ENCODE measurements around the gene KIF6. TPM values are rescaled to one million over a fixed set of nuclear protein-coding genes. Genes with fewer than 3 reads are reported as not detected.

The KIF6 gene
- total RNA-seq, 1 donor from 2014 or later, result 2.0 TPM

DNA sequence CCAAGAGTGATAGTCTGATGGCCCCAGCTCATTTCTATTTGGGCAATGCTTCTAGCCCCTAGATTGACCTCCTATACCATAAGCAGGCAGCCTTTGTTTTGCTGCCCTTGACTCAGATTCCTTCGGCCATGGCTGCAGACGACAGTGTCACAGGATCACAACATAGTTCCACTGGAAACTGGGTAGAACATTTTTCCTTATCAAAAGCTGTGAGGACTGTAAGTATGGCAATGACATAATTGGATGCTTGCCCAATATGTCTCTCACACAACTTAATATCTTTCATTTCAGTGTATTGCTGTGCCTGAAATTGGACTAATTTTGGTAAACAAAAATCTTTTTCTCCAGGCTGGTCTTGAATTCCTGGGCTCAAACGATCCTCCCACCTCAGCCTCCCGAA, 22.9 kb downstream of the KIF6 start:
- Histone ChIP-seq H3K9ac (ENCODE audit: low read length) (no peak overlapping the region), H3K79me2 (ENCODE audit: insufficient read depth, low read length) (no peaks in the 10 kb centered on the region), H3K27me3 (ENCODE audit: insufficient read depth, low read length) (no peaks in the 10 kb centered on the region), H3K27ac (ENCODE audit: low read depth, low read length) (no peak overlapping the region), H3K4me1 (ENCODE audit: insufficient read depth, low read length) (no peaks in the 10 kb centered on the region), H3K4me3 (ENCODE audit: insufficient read depth, low read depth, low read length) (no peak overlapping the region), H3K4me2 (ENCODE audit: low read length) (no peak overlapping the region), H4K20me1 (ENCODE audit: insufficient read depth, low read length) (no peaks in the 10 kb centered on the region), H3K9me3 (ENCODE audit: insufficient read depth, low read depth, low read length) (no peaks in the 10 kb centered on the region), H2AFZ (ENCODE audit: low read depth, low read length) (no peak overlapping the region), H3K36me3 (ENCODE audit: insufficient read depth, low read length) (no peaks in the 10 kb centered on the region)
- H3K4me1 Mint-ChIP-seq (ENCODE audit: low read depth, unreplicated experiment), result peaks cover 5% of the 10 kb centered on the region
- peaks cover 2% of the 10 kb centered on the region for H3K27me3 Mint-ChIP-seq (ENCODE audit: low read depth, unreplicated experiment)
- H3K27ac Mint-ChIP-seq (ENCODE audit: unreplicated experiment), result no peak overlapping the region
- no peaks in the 10 kb centered on the region for H3K9me3 Mint-ChIP-seq (ENCODE audit: unreplicated experiment)
- no peaks in the 10 kb centered on the region for H3K36me3 Mint-ChIP-seq (ENCODE audit: low read depth, unreplicated experiment)
- DNase-seq (ENCODE audit: low read depth) (no peak), FAIRE-seq (no peak)
- TF ChIP-seq CTCF (IDR thresholded peaks at IDR 0.05; ENCODE audit: insufficient read depth, low read depth, low read length) (no peak), EZH2 (IDR thresholded peaks at IDR 0.05; ENCODE audit: insufficient read depth, low read length) (no peak)
- no peak overlapping the region for H3K4me3 Mint-ChIP-seq (ENCODE audit: unreplicated experiment)

GRCh38 chr6:39700362-39700761, 24.8 kb downstream of the KIF6 start:
- H3K4me2 ChIP-seq (ENCODE audit: low read length), result no peak overlapping the region
- no peaks in the 10 kb centered on the region for H3K9me3 ChIP-seq (ENCODE audit: insufficient read depth, low read depth, low read length)
- no peaks in the 10 kb centered on the region for H3K27me3 ChIP-seq (ENCODE audit: insufficient read depth, low read length)
- Mint-ChIP-seq H3K27ac (ENCODE audit: unreplicated experiment) (no peak overlapping the region), H3K9me3 (ENCODE audit: unreplicated experiment) (no peaks in the 10 kb centered on the region), H3K36me3 (ENCODE audit: low read depth, unreplicated experiment) (no peaks in the 10 kb centered on the region), H3K27me3 (ENCODE audit: low read depth, unreplicated experiment) (no peaks in the 10 kb centered on the region), H3K4me1 (ENCODE audit: low read depth, unreplicated experiment) (peaks cover 5% of the 10 kb centered on the region), H3K4me3 (ENCODE audit: unreplicated experiment) (no peak overlapping the region)
- no peaks in the 10 kb centered on the region for H3K79me2 ChIP-seq (ENCODE audit: insufficient read depth, low read length)
- FAIRE-seq, result no peak
- TF ChIP-seq EZH2 (IDR thresholded peaks at IDR 0.05; ENCODE audit: insufficient read depth, low read length), result no peak
- no peak for TF ChIP-seq CTCF (IDR thresholded peaks at IDR 0.05; ENCODE audit: insufficient read depth, low read depth, low read length)
- no peak overlapping the region for H3K9ac ChIP-seq (ENCODE audit: low read length)
- no peak overlapping the region for H3K27ac ChIP-seq (ENCODE audit: low read depth, low read length)
- no peak for DNase-seq (ENCODE audit: low read depth)
- no peaks in the 10 kb centered on the region for H3K4me1 ChIP-seq (ENCODE audit: insufficient read depth, low read length)
- H3K36me3 ChIP-seq (ENCODE audit: insufficient read depth, low read length), result no peaks in the 10 kb centered on the region
- H3K4me3 ChIP-seq (ENCODE audit: insufficient read depth, low read depth, low read length), result no peak overlapping the region
- H4K20me1 ChIP-seq (ENCODE audit: insufficient read depth, low read length), result no peaks in the 10 kb centered on the region
- no peak overlapping the region for H2AFZ ChIP-seq (ENCODE audit: low read depth, low read length)

- no peak for DNase-seq (ENCODE audit: low read depth)
- no peak overlapping the region for H3K27ac Mint-ChIP-seq (ENCODE audit: unreplicated experiment)
- no peaks in the 10 kb centered on the region for H3K36me3 Mint-ChIP-seq (ENCODE audit: low read depth, unreplicated experiment)
- no peak for FAIRE-seq
- Histone ChIP-seq H3K27ac (ENCODE audit: low read depth, low read length) (no peak overlapping the region), H3K9ac (ENCODE audit: low read length) (no peak overlapping the region), H3K79me2 (ENCODE audit: insufficient read depth, low read length) (no peaks in the 10 kb centered on the region), H3K4me1 (ENCODE audit: insufficient read depth, low read length) (no peaks in the 10 kb centered on the region), H3K27me3 (ENCODE audit: insufficient read depth, low read length) (no peaks in the 10 kb centered on the region), H2AFZ (ENCODE audit: low read depth, low read length) (no peak overlapping the region), H3K4me2 (ENCODE audit: low read length) (no peak overlapping the region), H3K4me3 (ENCODE audit: insufficient read depth, low read depth, low read length) (no peak overlapping the region), H4K20me1 (ENCODE audit: insufficient read depth, low read length) (no peaks in the 10 kb centered on the region), H3K9me3 (ENCODE audit: insufficient read depth, low read depth, low read length) (no peaks in the 10 kb centered on the region), H3K36me3 (ENCODE audit: insufficient read depth, low read length) (no peaks in the 10 kb centered on the region)
- no peak overlapping the region for H3K4me3 Mint-ChIP-seq (ENCODE audit: unreplicated experiment)
- TF ChIP-seq EZH2 (IDR thresholded peaks at IDR 0.05; ENCODE audit: insufficient read depth, low read length), result no peak
- TF ChIP-seq CTCF (IDR thresholded peaks at IDR 0.05; ENCODE audit: insufficient read depth, low read depth, low read length), result no peak
- peaks cover 5% of the 10 kb centered on the region for H3K4me1 Mint-ChIP-seq (ENCODE audit: low read depth, unreplicated experiment)
- no peaks in the 10 kb centered on the region for H3K27me3 Mint-ChIP-seq (ENCODE audit: low read depth, unreplicated experiment)
- no peaks in the 10 kb centered on the region for H3K9me3 Mint-ChIP-seq (ENCODE audit: unreplicated experiment)
Observed at GRCh38 chr6:39698789-39699188, 26.4 kb downstream of the KIF6 start.
